CD4-positive, alpha-beta T cell treated with Interleukin-10 for 1 hour (primary cell): Measurements from ENCODE around the gene NFATC2IP.
"Not testable (repeated sequence)": the region's sequence is repeated elsewhere in the genome, so short reads cannot be mapped to it uniquely, and the experiment has no call there.

ENCODE experiments used
- DNase-seq: peaks from one replicate; pipeline ENCODE4 v3.0.0-alpha.2; 2020

Gene NFATC2IP

DNA sequence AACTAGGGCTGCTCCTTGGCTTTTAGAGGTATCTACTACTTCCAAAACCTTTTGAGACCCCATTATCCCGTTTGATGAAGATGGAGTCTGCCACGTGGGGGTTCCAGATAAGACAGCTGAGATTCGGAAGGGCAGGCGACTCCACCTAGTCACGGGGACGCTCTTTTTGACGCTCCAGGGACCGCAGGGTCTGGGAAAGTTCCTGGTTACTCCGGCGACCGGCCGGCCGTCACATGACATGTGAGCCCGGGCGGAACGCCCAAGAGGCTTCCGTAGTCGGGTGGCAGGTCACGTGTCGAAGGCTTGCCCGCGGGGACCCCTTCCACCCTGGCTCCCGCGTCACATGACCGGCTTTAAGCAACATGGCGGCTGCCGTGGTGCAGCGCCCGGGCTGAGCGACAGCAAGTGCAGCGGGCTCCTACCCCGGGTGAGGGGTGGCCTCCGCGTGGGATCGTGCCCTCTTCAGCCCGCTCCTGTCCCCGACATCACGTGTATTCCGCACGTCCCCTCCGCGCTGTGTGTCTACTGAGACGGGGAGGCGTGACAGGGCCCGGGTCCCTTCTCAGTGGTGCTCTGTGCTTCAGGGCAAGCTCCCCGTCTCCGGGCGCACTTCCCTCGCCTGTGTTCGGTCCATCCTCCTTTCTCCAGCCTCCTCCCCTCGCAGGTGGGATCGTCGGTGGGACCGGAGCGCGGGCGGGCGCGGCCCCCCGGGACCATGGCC is 23.9 kb downstream of the NFATC2IP start, which contains the start of gene SPNS1:
TSS of gene SPNS1 (plus strand) at position 342 of the 721 bp plus-strand sequence. CDS start at position 716, 374 bp downstream.
- peak; percentile 93 for DNase-seq

GRCh38 chr16:28975158-28975599 is 24.4 kb downstream of the NFATC2IP start:
- no peak for DNase-seq

- DNase-seq, result peak; percentile 57
These were observed 27.2 kb downstream of the NFATC2IP start for GRCh38 chr16:28977703-28978662.

- DNase-seq, result not testable (repeated sequence)
These were observed 29.6 kb downstream of the NFATC2IP start for GRCh38 chr16:28980330-28980729.

DNA sequence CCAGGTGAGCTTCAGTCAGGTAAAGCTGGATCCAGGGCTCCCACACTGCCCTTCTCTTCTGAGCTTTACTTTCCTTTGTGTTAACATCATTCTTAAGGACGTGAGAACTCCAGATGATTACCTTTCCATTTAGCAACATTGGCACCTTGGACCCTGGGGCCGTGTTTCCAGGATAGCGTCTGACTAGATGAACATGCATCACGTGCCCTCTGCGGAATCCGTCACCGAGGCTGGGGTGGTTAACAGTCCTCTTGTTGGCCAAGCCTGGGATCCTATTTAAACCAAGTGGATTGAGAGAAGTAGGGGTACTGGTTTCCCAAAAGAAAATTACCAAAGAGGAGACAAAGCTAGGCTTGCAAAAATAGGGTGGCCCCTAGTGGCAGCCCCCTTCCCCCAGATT is 30.2 kb downstream of the NFATC2IP start:
- DNase-seq, result no peak

- DNase-seq, result peak; percentile 39
These were observed 30.8 kb downstream of the NFATC2IP start for GRCh38 chr16:28981517-28981916.

GRCh38 chr16:28982418-28982817 is 31.7 kb downstream of the NFATC2IP start:
- DNase-seq, result no peak

DNA sequence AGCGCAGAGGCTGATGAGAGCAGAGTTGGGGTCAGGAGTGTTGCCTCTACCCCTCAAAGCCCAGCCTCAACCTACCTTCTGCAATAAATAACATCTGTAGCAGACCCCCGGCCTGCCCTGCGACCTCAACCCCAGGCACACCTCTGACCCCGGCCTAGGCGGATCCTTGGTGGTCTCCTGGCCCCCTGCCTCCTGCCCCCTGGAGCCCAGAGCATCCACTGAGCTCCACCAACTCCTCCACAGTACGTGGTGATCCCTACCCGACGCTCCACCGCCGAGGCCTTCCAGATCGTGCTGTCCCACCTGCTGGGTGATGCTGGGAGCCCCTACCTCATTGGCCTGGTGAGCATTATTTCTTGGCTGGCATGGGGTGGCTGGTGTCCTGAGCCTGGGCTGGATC is 32.2 kb downstream of the NFATC2IP start:
- DNase-seq, result no peak

DNA sequence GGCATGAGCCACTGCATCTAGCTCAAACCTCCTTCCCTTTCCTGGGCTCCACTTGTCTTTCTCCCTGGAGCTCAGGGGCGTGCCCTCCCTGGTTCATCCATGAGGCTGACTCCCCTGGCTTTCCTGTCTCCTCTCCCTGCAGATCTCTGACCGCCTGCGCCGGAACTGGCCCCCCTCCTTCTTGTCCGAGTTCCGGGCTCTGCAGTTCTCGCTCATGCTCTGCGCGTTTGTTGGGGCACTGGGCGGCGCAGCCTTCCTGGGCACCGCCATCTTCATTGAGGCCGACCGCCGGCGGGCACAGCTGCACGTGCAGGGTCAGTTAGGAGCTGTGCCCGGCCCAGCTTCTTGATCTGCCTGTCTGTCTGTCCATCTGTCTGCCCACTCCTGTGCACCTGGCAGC is 32.9 kb downstream of the NFATC2IP start:
- DNase-seq, result no peak

DNA sequence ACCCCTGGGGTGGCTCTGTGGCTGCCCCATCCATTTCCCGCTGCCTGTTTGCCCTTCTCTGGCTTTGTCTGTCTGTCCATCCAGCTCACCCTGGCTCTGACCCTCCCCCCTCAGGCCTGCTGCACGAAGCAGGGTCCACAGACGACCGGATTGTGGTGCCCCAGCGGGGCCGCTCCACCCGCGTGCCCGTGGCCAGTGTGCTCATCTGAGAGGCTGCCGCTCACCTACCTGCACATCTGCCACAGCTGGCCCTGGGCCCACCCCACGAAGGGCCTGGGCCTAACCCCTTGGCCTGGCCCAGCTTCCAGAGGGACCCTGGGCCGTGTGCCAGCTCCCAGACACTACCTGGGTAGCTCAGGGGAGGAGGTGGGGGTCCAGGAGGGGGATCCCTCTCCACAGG is 33.4 kb downstream of the NFATC2IP start:
- no peak for DNase-seq

- peak; percentile 80 for DNase-seq
These were observed 33.9 kb downstream of the NFATC2IP start, which contains the start of gene LAT for GRCh38 chr16:28984619-28985135. LAT (plus strand) TSS chr16:28985052; CDS start chr16:28985418, 366 bp downstream.

DNA sequence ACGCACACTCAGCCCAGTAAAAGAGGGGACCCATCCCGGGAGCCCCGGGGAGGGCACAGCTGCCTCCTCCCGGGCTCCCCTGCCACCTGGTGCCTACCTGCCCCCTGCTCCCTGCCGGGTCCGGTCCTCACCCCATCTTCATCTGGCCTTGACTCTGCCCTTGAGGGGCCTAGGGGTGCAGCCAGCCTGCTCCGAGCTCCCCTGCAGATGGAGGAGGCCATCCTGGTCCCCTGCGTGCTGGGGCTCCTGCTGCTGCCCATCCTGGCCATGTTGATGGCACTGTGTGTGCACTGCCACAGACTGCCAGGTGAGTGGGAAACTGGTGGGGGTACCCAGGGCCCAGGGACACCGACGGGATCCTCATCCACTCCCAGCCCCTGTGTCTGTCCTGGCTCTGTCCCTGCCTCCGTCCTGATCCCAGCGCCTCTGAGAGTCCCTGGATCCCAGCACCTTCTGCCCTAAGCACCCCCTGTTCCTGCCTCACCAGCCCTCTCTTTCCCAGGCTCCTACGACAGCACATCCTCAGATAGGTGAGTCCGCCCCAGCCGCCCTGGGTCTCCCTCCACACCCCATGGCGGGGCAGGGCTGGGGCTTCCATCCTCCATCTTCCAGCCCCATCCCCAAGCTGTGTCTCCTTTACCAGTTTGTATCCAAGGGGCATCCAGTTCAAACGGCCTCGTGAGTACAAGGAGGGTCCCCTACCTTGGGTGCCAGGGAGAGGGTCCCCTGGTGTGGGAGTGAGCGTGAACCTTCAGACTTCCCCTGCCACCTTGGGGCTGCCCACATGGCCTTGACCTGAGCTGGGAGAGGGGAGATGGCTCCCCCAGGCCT is 34.7 kb downstream of the NFATC2IP start:
- no peak for DNase-seq

DNA sequence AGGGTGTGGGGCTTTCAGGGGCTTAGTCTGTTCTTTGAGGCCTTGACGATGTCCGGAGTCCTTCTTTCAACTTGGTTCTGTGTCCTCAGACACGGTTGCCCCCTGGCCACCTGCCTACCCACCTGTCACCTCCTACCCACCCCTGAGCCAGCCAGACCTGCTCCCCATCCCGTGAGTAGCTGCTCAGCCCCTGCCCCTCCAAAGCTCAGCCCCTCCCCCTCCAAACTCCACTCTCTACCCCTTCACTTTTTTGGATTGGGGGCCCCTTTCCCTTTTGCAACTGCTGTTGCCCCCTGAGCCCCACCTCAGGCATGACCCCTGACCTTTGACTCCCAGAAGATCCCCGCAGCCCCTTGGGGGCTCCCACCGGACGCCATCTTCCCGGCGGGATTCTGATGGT is 35.3 kb downstream of the NFATC2IP start:
- DNase-seq, result no peak

DNA sequence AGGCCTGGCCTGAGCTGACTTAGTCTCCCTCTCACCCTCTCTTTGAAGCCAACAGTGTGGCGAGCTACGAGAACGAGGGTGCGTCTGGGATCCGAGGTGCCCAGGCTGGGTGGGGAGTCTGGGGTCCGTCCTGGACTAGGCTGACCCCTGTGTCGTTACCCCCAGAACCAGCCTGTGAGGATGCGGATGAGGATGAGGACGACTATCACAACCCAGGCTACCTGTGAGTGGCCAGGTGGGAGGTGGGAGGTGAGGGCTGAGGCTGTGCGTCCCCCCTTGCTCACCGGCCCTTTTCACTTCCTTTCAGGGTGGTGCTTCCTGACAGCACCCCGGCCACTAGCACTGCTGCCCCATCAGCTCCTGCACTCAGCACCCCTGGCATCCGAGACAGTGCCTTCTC is 35.8 kb downstream of the NFATC2IP start:
- no peak for DNase-seq

GRCh38 chr16:28987170-28987853 is 36.6 kb downstream of the NFATC2IP start:
- DNase-seq, result no peak

DNA sequence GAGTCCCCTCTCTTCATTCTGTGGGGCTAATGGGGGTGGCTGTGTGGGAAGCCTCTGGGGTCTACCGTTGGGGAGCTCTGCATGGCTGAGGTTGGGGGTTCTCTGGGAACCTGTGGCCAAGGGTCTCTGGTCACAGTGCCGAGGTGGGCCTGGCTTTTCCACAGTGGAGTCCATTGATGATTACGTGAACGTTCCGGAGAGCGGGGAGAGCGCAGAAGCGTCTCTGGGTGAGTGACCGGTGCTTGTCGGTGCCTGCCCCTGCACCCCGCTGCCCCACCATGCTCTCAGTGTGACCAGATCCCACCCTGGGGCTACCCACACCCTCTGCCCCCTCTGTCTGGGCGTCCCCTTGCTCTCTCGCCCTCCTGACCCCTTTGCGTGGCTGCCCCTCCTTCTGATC is 38.6 kb downstream of the NFATC2IP start:
- no peak for DNase-seq

GRCh38 chr16:28990375-28991040 is 39.8 kb downstream of the NFATC2IP start:
- DNase-seq, result peak; percentile 39

GRCh38 chr16:28991687-28992086 is 41.0 kb downstream of the NFATC2IP start:
- DNase-seq, result no peak

DNA sequence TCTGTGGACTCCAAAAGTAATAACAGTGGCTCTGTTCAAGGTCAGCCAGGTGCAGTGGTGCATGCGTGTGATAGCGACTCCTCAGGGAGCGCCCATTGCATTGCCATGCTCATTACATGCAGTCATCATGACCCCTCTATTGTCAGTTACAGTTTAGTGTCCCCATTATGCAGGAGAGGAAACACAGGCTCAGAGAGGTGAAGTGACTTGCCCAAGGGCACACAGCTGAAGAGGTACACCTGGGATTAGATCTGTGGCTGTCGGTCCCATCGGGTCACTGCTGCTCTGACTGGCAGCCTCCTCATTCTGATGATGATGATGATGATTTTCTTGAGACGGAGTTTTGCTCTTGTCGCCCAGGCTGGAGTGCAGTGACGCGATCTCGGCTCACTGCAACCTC is 41.8 kb downstream of the NFATC2IP start:
- no peak for DNase-seq

DNA sequence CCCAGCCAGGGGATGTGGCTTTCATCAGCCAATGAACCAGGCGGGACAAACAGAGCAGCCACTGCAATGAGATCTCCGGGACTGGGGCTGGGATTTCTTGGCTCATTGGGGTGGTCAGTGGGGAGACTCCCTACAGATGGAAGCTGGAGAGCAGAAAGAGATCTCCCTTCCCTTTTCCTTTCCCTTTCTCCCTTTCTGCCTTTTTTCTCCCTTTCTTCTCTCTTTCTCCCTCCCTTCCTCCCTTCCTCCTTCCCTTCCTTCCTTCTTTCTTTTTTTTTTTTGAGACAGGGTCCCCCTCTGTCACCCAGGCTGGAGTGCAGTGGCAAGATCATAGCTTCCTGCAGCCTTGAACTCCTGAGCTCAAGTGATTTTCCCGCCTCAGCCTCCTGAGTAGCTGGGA is 48.1 kb downstream of the NFATC2IP start:
- DNase-seq, result no peak

GRCh38 chr16:28999577-28999976 is 48.8 kb downstream of the NFATC2IP start:
- no peak for DNase-seq
